Endothelial cell of hepatic sinusoid (primary cell): ENCODE data around the gene FCER2.

Source experiments
- in situ Hi-C: cut with HindIII; loops from 2 replicates; pipeline ENCODE4 v1.10.0; 2017; ENCODE audit warnings: low sequenced_read_pairs

Gene FCER2

DNA sequence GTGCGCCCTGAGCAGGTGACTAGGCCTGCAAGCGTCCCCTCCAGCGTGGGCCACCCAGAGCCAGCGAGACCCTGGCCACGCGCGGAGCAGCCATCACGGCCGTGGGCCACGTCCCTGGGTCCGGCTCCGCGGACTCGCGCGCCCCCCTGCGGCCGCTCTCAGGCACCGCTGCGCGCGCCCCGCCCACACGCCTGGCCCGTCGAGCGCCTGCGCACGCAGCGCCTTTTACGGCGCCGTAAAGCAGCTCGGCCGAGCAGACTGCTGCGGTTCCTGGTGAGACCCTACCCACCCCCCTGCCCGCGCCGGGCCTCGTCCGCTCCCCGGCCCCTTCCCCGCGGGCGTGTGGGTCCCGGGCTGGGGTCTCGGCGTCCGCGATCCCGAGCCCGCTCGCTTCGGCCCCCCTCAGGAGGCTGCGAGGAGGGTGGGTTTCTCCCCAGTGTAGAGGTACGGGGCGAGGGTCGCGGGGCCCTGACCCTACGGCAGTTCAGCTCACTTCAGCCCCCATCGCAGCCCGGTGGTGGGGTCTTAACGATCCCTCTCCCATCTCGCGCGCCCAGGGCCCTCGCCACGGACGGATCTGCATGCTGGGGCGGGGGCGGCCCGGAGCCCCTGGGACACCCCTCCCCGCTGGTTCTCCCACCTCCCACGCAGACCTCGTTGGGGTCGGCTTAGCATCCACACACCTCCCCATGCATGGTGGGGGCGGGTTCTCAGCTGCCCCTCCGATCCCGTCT, 21.2 kb downstream of the FCER2 start, which contains the start of gene TRAPPC5:
TRAPPC5 (plus strand) TSS at position 228 of the 734 bp plus-strand sequence. CDS start 1,421 bp downstream, outside the sequence.
- in situ Hi-C loops, result no loop called here

GRCh38 chr19:7679771-7680605, 21.9 kb downstream of the FCER2 start:
- in situ Hi-C loops, result no loop called here

- in situ Hi-C loops, result no loop called here
Observed at GRCh38 chr19:7678971-7679751, 22.8 kb downstream of the FCER2 start.

- in situ Hi-C loops, result no loop called here
Observed at GRCh38 chr19:7677669-7678311, 24.1 kb downstream of the FCER2 start.

DNA sequence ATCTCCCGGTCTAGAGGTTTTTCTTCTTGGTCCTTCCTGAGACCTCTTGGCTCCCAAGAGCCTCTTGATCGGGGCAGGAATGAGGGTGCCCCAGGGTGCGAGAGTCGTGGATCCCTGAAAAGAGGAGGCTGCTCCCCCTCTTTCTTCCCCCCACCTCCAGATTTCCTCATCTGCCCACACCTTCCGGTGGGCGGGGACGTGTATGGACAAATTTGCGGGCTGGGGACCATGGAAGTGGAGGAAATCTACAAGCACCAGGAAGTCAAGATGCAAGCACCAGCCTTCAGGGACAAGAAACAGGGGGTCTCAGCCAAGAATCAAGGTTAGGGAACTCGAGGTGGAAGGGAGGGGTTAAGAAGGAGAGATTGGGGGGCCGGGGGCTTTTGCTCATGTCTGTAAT, 25.1 kb downstream of the FCER2 start, which contains the start of gene MCEMP1:
MCEMP1 (plus strand) TSS at position 237 of the 400 bp plus-strand sequence; CDS start at position 268, 31 bp downstream.
- in situ Hi-C loops, result no loop called here

GRCh38 chr19:7676376-7676775, 25.6 kb downstream of the FCER2 start:
- in situ Hi-C loops, result no loop called here

- in situ Hi-C loops, result no loop called here
Observed at GRCh38 chr19:7674010-7675005, 27.6 kb downstream of the FCER2 start.

GRCh38 chr19:7672522-7672921, 29.4 kb downstream of the FCER2 start:
- in situ Hi-C loops, result no loop called here

GRCh38 chr19:7670790-7671189, 31.1 kb downstream of the FCER2 start:
- in situ Hi-C loops, result no loop called here

GRCh38 chr19:7670150-7670783, 31.7 kb downstream of the FCER2 start:
- in situ Hi-C loops, result no loop called here

DNA sequence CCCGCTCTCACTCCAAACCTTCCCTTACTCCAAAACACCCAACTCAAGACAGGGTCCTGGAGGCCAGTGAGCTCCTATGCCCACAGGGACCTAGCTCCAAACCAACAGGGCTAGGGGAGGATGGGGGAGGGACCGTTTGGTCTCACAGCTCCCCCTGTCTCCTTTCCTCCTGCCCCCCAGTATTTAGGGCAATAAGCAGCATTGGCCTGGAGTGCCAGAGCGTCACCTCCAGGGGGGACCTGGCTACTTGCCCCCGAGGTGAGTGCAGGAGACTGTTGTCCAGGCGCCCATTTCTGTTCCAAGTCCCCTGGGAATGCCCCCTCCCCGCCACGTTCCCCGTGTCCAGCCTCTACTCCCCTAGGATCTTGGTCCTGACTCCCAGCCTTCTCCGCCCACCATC, 32.3 kb downstream of the FCER2 start:
- in situ Hi-C loops, result no loop called here

GRCh38 chr19:7668842-7669241, 33.1 kb downstream of the FCER2 start, which contains the start of gene RETN:
Gene RETN (plus strand): TSS chr19:7669049. CDS start chr19:7669327, 278 bp downstream.
- in situ Hi-C loops, result no loop called here

GRCh38 chr19:7665076-7665475, 36.9 kb downstream of the FCER2 start:
- in situ Hi-C loops, result no loop called here

GRCh38 chr19:7663706-7664105, 38.2 kb downstream of the FCER2 start:
- in situ Hi-C loops, result no loop called here

DNA sequence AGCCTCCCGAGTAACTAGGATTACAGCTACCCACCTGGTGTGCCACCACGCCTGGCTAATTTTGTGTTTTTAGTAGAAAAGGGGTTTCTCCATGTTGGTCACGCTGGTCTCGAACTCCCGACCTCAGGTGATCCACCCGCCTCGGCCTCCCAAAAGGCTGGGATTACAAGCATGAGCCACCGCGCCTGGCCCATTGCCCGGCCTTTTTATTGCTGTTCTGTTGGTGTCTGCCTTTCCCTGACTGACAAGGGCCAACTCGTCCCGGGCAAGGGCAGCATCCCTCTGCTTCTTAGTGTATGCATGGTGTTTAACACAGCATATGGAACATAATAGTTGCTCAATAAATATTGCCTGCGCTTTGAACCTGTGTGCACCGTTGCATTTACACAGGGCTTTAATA, 39.3 kb downstream of the FCER2 start:
- in situ Hi-C loops, result no loop called here

DNA sequence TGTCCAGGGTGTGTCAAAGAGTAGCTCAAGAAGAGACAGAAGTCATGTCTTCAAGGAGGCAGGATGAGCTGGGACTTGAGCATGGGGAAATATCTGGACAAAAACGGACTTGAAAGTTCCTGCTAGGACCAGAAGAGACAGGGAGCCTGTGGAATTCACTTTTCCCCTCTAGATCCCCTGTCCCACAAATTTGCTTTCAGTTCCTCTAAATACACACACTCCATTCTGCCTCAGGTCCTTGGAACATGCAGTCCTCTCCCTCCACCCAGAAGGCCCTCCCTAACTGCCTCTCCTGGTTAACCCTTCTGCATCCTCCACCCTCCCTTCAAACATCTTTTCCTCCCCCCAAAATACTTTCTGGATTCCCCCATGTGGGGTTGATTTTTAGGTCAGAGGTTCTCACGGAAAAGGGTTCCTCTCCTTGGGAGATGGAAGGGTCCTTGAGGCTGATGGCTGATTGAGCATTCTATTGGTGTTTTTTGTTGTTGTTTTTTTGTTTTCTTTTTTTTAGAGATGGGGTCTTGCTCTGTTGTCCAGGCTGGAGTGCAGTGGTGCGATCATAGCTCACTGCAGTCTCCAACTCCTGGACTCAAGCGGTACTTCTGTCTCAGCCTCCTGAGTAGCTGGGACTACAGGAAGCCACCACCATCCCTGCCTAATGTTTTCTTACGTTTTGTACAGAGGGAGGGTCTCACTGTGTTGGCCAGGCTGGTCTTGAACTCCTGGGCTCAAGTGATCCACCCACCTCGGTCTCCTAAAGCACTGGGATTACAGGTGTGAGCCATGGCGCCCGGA, 40.0 kb downstream of the FCER2 start:
- in situ Hi-C loops, result no loop called here

GRCh38 chr19:7658219-7658686, 43.7 kb downstream of the FCER2 start:
- in situ Hi-C loops, result no loop called here
